GM19452 (cell line): ENCODE measurements around the gene KRT78.

Experiments
- ATAC-seq: cut with Tn5 transposase; IDR thresholded peaks from one replicate; pipeline ENCODE4 v1.9.1; 2021; ENCODE audit not compliant: unreplicated experiment

Gene KRT78

DNA sequence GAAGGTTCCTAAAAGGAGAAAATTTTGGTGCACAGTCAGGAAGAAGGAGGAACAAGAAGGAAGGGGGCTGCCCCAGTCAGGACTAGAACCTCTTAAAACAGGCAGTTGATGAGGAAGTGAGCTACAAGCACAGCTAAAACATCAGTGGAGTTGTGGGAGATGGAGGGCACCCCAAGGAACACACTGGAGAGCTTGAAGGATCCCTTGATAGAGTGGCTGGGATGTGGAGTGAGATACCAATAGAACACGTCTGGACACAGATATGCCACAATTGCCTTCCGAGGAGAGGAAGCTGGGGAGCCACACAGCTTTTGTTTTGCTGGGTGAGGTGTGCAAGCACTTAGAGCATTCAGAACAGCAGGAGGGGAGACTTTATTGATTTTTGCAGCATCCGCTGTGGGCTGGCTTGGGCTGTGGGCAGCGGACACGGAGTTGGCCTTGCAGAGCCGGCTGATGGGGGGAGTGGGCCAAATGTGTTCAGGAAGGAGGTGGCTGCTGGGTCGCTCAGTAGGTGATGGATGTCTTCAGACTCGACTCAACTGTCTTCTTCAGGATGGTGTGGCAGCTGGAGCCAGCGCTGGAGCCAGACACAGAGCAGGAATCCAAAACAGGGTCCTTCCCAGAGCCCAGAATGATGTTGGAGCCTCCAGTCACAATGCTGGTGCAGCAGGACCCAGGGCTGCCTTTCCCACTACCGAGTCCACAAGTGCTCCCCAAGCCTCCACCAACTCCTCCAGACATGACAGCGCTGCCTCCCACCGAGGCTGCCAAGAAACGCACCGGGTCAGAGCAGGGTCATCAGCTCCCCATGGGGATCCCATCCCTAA, 10.0 kb downstream of the KRT78 start:
- ATAC-seq: no peak

DNA sequence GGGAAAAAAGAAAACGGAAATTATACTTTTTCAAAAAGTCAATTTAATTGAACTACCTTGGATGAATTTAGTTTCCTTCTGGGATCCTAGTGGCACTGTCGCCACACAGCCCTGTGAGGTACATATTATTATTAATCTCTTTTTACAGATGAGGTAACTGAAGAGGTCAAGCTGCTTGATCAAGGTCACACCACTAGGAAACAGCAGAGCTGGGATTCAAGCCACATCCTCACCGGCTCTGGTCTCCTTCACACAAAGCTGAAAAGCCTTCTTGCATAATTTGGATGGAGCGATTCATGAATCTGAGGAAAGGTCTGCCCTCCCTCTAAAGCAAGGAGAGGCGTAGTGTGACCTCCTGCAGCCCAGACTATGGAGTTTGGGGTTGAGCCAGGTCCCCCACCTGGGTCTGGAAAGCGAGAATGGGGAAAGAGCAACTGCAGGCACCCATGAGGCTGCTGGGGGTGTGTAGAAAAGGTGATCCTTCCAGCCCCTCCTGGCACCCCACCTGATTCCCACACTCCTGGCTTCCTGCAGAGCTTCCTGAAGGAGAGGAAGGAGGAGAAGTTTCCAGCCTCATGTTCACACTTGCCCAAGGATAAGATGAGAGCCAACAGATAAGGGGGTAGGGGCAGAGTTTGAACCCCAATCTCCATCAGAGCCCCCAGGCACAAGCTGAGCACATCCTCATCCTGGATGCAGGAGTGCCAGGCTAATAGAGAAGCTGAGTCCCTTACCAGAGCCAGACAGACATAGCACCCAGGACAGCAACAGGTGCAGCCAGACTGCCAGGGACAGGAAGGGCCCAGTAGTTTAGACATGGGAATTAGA, 10.8 kb downstream of the KRT78 start:
- no peak for ATAC-seq

GRCh38 chr12:52837413-52837741, 11.4 kb downstream of the KRT78 start:
- no peak for ATAC-seq

DNA sequence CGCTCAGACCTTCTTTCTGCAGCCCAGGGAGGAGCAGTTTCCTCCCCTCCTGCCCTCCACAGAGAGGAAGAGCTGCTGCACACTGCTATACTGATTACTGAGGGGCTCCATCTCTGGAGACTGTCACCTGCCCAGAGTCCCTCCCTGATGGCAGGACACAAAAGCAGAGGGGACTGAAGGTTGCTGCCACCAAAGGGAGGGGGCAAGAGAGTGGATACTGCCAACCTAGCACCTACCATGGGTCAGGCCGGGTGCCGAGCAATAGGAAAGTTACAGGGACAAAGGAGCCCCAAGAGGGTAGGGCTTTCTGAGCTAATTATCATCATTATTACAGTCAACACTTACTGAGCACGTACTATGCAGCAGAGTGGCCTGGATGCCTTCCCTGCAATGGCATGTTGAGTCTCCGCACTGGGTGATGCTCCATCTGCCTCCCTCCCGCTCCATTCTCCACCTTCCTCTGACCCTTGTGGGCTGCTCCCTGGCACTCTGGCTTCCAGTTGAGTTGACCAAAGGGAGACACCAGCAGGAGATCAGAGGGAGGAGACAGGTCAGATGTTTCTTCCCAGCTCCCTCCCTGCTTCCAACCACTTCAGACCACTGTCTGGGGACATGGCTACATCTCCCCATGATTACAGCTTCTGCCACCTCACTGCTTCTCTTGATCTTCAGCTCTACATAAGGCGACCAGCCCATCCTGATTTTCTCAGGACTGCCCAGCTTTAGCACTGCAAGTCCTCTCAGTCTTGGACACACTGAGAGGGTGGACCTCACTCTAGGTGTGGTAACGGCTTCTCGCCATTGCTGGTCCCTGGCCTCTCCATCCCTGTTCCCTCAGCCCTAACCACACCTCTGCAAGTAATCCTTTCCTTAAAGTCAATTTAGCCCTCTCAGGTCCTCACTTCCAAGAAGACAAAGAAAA, 12.0 kb downstream of the KRT78 start:
- ATAC-seq: no peak

- no peak for ATAC-seq
Measured at GRCh38 chr12:52836042-52836466, 12.7 kb downstream of the KRT78 start.

DNA sequence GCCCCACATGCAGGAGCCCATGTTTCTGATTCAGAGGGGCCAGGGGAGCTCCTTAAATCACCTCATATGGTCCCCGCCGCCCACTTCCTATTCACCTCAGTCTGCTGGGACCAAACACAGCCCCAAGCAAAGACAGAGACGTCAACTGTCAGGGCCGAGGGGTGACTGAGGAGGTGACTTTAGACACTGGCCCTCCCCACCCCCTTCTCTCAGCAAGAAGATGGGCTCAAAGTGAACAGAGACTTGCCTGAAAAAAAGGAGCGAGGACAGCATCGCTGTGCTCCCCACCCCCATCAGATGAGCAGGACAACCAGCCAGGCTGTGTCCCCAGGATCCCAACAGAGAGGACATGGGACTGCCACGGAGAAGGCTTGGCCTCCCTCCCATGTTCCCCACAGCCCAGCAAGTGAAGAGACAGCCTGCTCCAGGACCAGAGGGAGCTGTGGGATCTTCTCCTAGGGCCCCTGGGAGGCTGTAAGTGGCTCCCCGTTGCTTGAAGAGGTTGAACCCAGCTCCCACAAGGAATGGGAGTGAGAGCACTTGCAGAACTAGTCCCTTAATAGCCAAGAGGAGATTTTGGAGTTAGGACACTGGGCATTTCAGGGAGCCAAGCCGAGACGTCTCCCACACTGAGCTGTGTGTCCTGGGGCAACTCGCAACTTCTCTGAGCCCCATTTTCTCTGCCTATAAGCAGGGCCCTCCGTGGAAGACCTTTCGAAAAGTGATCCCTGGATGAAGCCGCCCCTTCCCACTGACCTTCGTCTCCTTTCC, 13.3 kb downstream of the KRT78 start:
- ATAC-seq: no peak

DNA sequence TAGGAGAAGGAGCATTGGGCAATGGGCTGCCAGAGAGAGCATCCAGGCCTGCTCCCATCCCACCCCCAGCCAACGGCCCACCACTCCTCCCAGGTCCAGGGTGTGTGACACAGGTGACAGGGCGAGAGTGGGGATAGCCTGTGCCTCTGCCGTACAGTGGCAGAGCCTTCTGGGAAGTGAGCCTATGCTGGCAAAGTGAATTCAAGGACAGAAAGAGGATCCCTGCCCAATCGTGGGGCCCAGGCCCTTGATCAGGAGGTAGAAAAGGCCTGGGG, 14.1 kb downstream of the KRT78 start:
- no peak for ATAC-seq

- no peak for ATAC-seq
Measured at GRCh38 chr12:52833922-52834726, 14.7 kb downstream of the KRT78 start, which contains the start of gene KRT79. Gene KRT79, minus strand, starts transcription at chr12:52834311. Its CDS starts 51 bp downstream, at chr12:52834260.

GRCh38 chr12:52832985-52833905, 15.5 kb downstream of the KRT78 start:
- ATAC-seq: no peak

GRCh38 chr12:52832451-52832850, 16.3 kb downstream of the KRT78 start:
- ATAC-seq: no peak

DNA sequence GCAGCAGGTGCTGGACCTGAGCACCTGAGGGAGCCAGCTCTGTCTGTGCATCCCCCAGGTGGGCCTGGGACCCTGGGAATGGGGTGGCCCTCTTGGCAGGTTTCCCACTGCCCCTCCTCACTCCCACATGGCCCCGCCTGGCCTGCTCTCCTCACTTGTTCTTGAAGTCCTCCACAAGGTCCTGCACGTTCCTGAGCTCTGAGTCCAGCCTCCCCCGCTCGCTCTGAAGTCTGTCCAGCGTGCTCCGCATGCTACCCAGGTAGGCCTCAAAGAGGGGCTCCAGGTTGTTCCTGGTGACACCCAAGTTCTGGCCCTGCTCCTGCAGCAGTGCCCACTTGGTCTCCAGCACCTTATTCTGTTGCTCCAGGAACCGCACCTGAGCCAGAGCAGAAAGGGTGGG, 17.5 kb downstream of the KRT78 start:
- ATAC-seq: no peak

GRCh38 chr12:52829986-52830770, 18.6 kb downstream of the KRT78 start:
- no peak for ATAC-seq

- ATAC-seq: no peak
Measured at GRCh38 chr12:52828591-52829021, 20.2 kb downstream of the KRT78 start.

- ATAC-seq: no peak
Measured at GRCh38 chr12:52828156-52828555, 20.6 kb downstream of the KRT78 start.

GRCh38 chr12:52827499-52828090, 21.2 kb downstream of the KRT78 start:
- no peak for ATAC-seq

GRCh38 chr12:52826611-52827498, 21.9 kb downstream of the KRT78 start:
- ATAC-seq: no peak

GRCh38 chr12:52825961-52826360, 22.8 kb downstream of the KRT78 start:
- no peak for ATAC-seq
